GM12891 (cell line): ENCODE measurements around the gene L3MBTL3.

Source experiments
- PAX5 ChIP-seq: IDR thresholded peaks from 2 replicates; pipeline ENCODE4 v1.6.1; 2011; ENCODE audit warnings: low read length, moderate library complexity, mild to moderate bottlenecking; ENCODE audit not compliant: insufficient read depth, severe bottlenecking
- POLR2A ChIP-seq: IDR thresholded peaks from 2 replicates; pipeline ENCODE4 v1.6.1; 2011; ENCODE audit warnings: low read depth, low read length, control low read depth
- POLR2AphosphoS5 ChIP-seq: IDR thresholded peaks from 2 replicates; pipeline ENCODE4 v1.6.1; 2011; ENCODE audit warnings: low read depth, low read length, control low read depth
- SPI1 ChIP-seq: IDR thresholded peaks from 2 replicates; pipeline ENCODE4 v1.6.1; 2011; ENCODE audit warnings: low read depth, low read length, control low read depth
- TAF1 ChIP-seq: IDR thresholded peaks from 2 replicates; pipeline ENCODE4 v1.6.1; 2011; ENCODE audit warnings: low read depth, low read length, control low read depth

DNA sequence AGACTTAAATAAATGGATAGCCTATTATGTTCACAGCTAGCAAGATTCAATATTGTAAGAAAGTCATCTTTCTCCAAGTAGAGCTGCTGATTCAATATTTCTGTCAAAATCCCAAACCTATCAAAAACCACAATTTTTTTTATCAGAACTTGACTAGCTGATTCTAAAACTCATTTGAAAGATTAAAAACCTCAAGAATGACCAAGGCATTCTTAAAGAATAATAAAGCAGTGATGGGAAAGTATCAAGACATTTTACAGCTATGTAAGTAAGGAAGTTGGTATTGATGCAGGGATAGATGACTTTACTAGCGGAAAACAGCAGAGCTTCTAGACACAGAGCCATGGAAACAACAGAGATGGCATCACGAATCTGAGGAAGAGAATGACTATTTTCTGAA, 139.7 kb downstream of the L3MBTL3 start:
- TF ChIP-seq POLR2AphosphoS5 (no peak), TAF1 (no peak), SPI1 (no peak), POLR2A (no peak), PAX5 (no peak)
